HG03097 (cell line): Measurements from ENCODE around the gene RPS15.
"Not testable (repeated sequence)": the region's sequence is repeated elsewhere in the genome, so short reads cannot be mapped to it uniquely, and the experiment has no call there.

Experiments used
- ATAC-seq: cut with Tn5 transposase; IDR thresholded peaks from one replicate; pipeline ENCODE4 v1.9.1; 2021; ENCODE audit not compliant: unreplicated experiment, low FRiP score

RPS15 gene

GRCh38 chr19:1417681-1418495, 20.3 kb upstream of the RPS15 start:
- ATAC-seq: no peak

- no peak for ATAC-seq
Observed at GRCh38 chr19:1418496-1418775, 19.8 kb upstream of the RPS15 start.

GRCh38 chr19:1418951-1419738, 19.1 kb upstream of the RPS15 start:
- no peak for ATAC-seq

- not testable (repeated sequence) for ATAC-seq
Observed at GRCh38 chr19:1420085-1420484, 18.1 kb upstream of the RPS15 start.

GRCh38 chr19:1420590-1420989, 17.6 kb upstream of the RPS15 start:
- no peak for ATAC-seq

GRCh38 chr19:1421218-1421957, 16.8 kb upstream of the RPS15 start:
- ATAC-seq: no peak

GRCh38 chr19:1421958-1422305, 16.3 kb upstream of the RPS15 start:
- no peak for ATAC-seq

GRCh38 chr19:1422360-1422759, 15.8 kb upstream of the RPS15 start:
- no peak for ATAC-seq

- ATAC-seq: no peak
Observed at GRCh38 chr19:1422943-1423342, 15.3 kb upstream of the RPS15 start.

- no peak for ATAC-seq
Observed at GRCh38 chr19:1423436-1424191, 14.6 kb upstream of the RPS15 start.

GRCh38 chr19:1424192-1424955, 13.8 kb upstream of the RPS15 start:
- no peak for ATAC-seq

- no peak for ATAC-seq
Observed at GRCh38 chr19:1425102-1425837, 12.9 kb upstream of the RPS15 start.

GRCh38 chr19:1425902-1426301, 12.3 kb upstream of the RPS15 start:
- ATAC-seq: no peak

- no peak for ATAC-seq
Observed at GRCh38 chr19:1426736-1427135, 11.5 kb upstream of the RPS15 start.

- no peak for ATAC-seq
Observed at GRCh38 chr19:1427221-1427920, 10.8 kb upstream of the RPS15 start.

GRCh38 chr19:1428738-1429391, 9.3 kb upstream of the RPS15 start:
- ATAC-seq: no peak

GRCh38 chr19:1429750-1430149, 8.4 kb upstream of the RPS15 start:
- no peak for ATAC-seq

- no peak for ATAC-seq
Observed at GRCh38 chr19:1430246-1430645, 8.0 kb upstream of the RPS15 start.
